Stimulated activated CD4-positive, alpha-beta T cell treated with anti-CD3 and anti-CD28 coated beads, Interleukin-12 subunit alpha, Interleukin-12 subunit beta, amount 100 ng/mL, for 4 hours (primary cell): Measurements from ENCODE around the gene ISOC2.

Experiments
- DNase-seq: peaks from one replicate; pipeline ENCODE4 v3.0.0-alpha.2; 2020

The ISOC2 gene

GRCh38 chr19:55489711-55490477 lies 28.5 kb upstream of the ISOC2 start:
- no peak for DNase-seq

DNA sequence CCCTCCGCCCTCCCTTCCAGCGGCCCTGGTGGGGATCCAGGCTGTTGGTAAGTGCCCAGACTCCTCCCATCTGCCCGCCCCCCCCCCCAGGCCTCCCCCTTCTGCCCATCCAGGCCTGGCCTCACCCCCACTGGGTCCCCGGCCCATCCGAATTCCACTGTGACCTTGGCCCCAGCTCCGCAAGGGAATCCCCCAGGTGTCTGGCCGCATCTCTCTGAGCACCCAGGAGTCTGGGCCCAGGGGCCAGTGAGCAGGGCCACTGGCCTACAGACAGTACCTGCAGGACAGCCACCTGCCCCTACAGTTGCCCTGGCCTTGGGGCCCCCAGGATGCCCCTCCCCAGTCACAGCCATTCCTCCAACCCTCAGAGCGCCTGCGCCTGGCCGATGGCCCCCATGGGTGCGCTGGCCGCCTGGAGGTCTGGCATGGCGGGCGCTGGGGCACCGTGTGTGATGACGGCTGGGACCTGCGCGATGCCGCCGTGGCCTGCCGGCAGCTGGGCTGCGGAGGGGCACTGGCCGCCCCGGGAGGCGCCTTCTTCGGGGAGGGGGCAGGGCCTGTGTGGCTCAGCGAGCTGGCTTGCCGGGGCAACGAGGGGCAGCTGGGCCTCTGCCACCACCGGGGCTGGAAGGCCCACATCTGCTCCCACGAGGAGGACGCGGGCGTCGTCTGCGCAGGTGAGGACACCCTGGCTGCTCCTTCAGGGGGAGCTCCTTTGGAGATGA lies 27.7 kb upstream of the ISOC2 start:
- no peak for DNase-seq

DNA sequence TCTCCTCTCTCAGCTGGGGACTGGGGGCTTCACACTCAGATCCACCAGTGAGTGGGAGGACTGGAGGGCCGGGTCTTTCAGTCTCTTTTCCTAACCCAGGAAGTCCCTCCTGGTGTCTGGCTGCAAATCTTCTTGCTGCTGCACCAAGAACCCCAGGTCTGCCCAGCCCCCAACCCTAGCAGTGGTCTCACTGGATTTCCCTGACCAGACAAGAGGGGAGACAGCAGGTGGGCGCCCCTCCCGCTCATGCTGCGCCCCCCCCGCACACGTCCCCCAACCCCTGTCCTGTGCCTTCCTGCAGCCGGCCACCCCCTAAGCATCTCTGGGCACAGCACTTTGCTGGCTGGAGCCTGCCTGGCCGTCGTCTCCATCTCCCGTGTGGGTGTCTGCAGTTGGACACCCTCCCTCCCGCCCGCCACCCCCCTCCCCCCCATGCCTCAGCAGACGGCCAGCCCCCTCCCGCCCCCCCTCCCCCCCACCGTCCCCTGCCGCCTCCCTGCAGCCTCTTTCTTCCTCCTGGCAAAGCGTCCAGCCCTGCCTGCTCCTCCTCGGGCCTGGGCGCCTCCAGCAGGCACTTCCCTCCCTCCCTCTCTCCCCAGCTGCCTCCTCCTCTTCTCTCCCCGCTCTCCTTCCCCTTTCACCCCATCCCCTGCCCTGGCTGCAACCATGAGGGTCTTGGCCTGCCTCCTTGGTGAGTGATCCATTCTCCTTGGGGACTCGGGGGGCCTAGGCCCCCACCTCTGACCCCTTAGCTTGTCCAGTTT lies 26.7 kb upstream of the ISOC2 start, which contains the start of gene SSC5D:
SSC5D (plus strand) TSS at position 513 of the 764 bp plus-strand sequence; CDS start at position 667, 154 bp downstream.
- no peak for DNase-seq

DNA sequence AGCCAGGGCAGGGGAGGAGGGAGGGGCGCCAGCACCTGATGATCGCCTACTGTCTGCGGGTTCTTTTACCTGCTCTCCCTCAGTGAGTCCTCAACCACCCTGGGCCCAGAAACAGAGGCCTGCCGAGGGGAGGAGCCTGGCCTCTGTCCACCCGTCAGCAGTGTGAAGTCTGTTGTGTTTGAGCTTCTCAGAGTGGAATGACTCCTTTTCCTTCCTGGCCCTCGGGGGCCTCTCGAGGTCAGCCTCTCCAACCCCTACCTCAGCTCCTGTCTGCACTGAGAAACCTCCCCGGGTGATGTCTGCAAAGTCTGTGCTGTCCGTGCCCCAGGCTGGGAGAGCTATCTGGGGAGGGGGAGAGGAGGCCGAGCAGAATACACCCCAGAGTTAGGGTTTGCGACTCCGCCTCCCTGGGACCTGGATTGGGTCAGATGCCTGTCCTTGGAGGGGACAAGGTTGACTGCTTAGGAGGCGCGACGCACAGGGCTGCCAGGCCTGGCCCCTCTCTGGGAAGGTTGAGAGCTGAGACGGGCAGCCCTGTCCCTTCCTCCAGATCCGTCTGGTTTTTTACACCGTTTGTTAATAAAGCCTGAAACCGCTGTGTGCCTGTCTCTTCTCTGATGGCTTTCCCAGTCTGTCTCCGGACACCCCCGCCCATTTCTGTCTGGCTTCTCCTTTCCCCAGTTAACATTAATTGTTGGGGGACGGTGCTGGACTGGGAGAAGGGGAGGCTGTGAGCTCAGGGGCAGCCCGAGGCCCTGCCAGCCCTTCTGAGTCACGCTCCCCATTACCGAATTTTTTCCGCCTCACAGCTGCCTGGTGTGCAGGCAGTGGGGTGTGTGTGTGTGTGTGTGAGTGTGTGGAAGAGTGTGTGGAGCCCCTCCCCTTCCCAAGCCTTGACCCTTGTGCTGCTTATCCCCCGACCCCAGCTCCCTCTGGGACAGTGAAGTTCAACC lies 25.8 kb upstream of the ISOC2 start:
- peak; percentile 48 for DNase-seq

GRCh38 chr19:55486043-55486970 lies 24.9 kb upstream of the ISOC2 start:
- DNase-seq = no peak

GRCh38 chr19:55485439-55486011 lies 24.1 kb upstream of the ISOC2 start:
- no peak for DNase-seq

DNA sequence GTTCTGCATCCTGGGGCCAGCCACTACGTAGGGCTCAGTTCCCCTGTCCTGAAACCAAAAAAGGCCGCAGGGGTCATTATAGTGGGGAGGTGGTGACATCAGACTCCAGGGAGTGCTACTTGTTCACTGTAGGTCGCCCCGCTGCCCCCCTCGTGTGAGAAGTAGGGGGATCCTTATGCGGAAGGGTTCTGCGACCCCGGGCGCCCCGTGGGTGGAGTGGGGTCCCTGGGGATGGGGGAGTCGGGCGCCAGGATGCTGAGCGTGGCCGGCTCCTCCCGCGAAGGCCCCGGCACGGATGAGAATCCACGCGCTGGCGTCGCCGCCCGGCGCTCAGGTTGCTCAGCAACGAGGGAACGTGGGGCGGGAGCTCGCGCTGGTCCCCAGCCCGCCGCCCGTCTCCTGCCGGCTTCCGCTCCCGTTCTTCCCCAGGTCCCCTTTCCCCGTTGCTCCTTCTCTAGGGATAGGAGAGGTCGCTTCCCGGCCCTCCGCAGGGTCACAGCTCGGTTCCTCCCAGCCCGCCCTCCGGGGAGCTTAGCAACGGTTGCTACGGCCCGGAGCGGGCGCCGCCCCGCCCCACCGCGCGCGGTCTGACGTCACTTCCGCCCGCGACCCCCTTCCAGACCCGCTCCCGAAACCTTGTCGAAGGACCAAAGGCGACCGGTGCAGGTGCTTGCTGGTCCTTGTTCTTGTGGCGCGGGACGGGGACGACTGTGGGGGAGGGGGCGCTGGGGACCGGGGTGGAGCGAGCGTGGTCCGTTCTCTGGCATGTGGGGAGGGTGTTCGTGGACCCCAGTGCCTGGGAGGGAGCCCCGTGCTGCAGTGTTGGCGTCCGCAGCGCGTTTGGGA lies 23.4 kb upstream of the ISOC2 start, which contains the start of gene NAT14:
NAT14 (plus strand) TSS at position 596 of the 846 bp plus-strand sequence. CDS start 521 bp downstream, outside the sequence.
- peak; percentile 71 for DNase-seq

- no peak for DNase-seq
Observed at GRCh38 chr19:55483706-55484592, 22.5 kb upstream of the ISOC2 start.

DNA sequence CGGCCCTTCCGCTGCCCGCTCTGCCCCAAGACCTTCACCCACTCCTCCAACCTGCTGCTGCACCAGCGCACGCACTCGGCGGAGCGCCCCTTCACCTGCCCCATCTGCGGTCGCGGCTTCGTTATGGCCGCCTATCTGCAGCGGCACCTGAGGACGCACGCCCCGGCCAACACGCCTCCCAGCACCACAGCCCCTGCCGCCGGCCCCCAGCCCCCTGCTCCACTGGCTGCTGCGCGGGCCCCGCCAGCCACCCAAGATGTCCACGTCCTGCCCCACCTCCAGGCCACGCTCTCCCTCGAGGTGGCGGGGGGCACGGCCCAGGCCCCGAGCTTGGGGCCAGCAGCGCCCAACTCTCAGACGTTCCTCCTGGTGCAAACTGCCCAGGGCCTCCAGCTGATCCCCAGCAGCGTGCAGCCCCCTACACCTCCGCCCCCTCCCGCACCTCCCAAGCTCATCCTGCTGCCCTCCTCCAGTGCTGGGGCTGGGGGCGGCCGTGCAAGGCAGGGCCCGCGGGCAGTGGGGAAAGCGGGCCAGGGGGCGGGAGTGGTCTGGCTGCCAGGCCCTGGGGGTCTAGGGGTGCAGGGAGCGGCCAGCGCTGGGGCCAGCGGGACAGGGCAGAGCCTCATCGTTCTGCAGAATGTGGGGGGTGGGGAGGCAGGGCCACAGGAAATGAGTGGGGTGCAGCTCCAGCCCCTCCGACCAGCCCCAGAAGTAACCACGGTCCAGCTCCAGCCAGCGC lies 21.7 kb upstream of the ISOC2 start:
- DNase-seq = no peak

- no peak for DNase-seq
Observed at GRCh38 chr19:55482156-55482961, 20.9 kb upstream of the ISOC2 start.

DNA sequence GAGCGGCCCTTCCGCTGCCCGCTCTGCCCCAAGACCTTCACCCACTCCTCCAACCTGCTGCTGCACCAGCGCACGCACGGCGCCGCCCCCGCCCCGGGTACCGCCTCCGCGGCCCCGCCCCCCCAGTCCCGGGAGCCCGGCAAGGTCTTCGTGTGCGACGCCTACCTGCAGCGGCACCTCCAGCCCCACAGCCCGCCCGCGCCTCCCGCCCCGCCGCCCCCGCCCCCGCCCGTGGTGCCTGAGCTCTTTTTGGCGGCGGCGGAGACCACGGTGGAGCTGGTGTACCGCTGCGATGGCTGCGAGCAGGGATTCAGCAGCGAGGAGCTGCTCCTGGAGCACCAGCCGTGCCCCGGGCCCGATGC lies 20.3 kb upstream of the ISOC2 start:
- DNase-seq = no peak

GRCh38 chr19:55481148-55481793 lies 19.8 kb upstream of the ISOC2 start:
- DNase-seq = no peak

DNA sequence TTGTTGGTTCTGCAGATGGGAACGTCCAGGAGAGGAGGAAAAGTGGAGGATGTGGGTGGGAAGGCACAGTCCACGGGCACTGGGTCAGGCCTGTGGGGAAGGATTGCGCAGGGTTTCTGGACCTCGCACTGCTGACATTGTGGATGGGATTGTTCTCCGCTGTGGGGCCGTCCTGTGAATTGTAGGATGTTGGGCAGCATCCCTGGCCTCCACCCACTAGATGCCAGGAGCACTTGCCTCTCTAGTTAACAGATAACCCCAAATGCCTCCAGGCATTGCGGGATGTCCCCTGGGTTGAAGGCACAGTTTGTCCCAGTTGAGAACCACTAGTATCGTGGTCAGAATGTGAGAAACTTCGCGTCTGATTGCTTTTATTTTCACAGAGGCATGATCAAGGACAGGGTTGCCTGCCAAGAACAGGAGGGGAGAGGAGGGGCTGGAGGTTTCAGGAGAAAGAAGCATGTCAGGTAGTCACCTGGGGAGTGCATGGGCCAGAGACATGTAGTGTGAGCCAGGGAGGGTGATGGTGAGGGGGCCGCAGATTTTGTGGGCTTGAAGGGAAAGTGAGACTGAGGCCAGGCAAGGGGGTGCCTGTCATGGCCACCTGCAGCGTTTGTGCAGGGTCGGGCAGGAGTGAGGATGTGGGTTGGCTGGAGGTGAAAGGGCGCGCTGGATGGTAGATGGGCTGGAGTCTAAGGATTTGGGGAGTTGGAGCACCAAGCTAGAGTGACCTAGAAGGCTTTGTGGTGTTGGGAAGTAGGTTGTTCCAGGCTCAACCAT lies 18.2 kb upstream of the ISOC2 start:
- DNase-seq = no peak

DNA sequence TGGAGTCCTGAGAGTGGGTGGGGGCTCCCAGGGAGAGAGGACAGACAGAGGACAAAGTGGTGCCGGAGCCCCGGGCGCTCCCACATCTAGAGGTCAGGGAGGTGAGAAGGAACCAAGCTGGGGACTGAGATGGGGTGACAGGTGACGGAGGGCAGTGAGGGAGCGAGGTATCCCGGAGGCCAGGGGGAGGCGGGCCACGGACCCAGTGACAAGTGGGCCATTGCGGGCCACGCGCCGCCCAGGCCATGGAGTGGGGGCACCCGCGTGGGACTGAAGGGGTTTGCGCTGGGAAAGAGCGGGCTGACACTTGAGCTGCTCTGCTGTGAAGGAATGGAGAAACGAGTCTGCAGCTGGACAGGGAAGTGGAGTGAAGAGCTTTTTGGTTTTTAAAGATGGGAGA lies 17.6 kb upstream of the ISOC2 start:
- DNase-seq = no peak

GRCh38 chr19:55478364-55478763 lies 16.9 kb upstream of the ISOC2 start:
- DNase-seq = no peak

DNA sequence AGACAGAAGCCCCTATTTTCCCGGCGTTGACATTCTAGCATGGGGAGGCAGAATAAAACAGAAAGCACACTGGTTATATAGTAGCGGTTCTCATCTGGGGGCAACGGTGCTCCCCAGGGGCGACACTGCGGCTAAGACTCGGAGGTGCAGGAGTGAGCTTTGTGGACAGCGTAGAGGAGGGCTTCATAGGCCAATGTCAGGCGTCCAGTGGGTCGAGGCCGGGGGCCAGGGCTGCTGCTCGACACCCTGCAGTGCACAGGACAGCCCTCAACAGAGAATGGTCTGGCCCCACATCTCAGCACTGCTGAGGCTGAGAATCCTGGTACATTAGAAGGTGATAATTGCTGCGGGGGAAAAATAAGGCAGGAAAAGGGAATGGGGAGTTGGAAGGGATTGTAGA lies 16.5 kb upstream of the ISOC2 start:
- DNase-seq = no peak
